Measurements from ENCODE around the gene FRYL.

DNA sequence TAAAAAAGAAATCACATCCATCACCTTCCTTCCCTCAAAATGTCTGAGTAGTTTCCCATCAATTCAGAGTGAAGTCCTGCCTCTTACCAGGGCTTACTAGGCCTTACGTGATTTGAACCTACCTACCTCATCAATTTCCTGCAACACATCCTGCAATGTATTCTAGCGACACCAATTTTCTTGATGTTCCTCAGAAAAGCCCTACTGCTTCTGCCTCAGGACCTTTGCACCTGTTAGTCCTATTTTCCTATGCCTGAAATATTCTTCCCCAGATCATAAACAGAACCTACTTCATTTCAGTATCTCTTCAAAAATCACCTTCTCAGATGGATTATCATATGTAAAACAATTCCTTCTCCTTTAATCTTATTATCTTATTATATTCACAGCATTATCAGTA lies 237.2 kb downstream of the FRYL start:
- TF ChIP-seq TAF1 (IDR thresholded peaks at IDR 0.05; ENCODE audit: low read depth, low read length) (no peak), EGR1 (IDR thresholded peaks at IDR 0.05; ENCODE audit: borderline replicate concordance, low read depth, low read length) (no peak), BRCA1 (IDR thresholded peaks at IDR 0.05; ENCODE audit: low read depth, low read length) (no peak), POLR2AphosphoS5 (IDR thresholded peaks at IDR 0.05; ENCODE audit: low read depth, low read length) (no peak), SIRT6 (IDR thresholded peaks at IDR 0.05; ENCODE audit: low read length) (no peak), GABPA (IDR thresholded peaks at IDR 0.05; ENCODE audit: borderline replicate concordance, insufficient read depth, low read length) (no peak)

Measured in H1 (cell line).